NCI-H774 (cell line): ENCODE results near the gene MAGEF1.

ENCODE experiments used
- DNase-seq: peaks from one replicate; lab custom pipeline; 2025; lab: John Stamatoyannopoulos, UW

Gene MAGEF1

DNA sequence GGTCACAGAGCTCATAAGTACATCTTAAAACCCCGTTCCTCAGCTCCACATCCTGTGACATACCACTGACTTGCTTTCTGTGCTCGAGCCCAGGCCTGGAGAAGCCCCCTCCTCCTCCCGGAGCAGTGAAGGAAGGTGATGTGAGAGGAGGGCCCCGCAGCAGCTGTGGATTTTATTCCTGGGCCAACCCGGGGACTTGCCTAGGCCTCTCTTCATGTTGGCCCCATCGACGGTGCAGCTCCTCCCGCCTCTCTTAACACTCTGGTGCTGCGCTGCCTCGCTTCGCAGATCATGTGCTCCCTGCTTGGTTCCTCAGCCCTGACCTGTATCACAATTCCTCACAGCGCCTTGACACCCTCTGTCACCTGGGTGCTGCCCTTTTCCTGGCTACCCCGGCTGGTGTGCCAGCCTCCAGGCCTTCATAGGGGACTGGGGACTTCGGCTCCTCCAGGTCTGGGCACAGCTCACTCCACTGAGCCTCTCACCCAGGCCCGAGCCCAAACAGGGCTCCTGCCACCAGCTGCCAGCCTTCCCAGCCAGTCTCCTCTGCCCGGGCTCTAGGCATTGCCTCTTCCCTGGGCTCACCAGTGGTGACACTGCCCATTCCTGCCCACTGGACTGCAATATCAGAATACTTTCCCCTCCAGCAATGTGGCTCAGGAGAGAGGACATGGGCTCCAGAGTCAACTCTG lies 21.5 kb downstream of the MAGEF1 start:
- no peak for DNase-seq

GRCh38 chr3:184688882-184689271 lies 23.0 kb downstream of the MAGEF1 start:
- no peak for DNase-seq

DNA sequence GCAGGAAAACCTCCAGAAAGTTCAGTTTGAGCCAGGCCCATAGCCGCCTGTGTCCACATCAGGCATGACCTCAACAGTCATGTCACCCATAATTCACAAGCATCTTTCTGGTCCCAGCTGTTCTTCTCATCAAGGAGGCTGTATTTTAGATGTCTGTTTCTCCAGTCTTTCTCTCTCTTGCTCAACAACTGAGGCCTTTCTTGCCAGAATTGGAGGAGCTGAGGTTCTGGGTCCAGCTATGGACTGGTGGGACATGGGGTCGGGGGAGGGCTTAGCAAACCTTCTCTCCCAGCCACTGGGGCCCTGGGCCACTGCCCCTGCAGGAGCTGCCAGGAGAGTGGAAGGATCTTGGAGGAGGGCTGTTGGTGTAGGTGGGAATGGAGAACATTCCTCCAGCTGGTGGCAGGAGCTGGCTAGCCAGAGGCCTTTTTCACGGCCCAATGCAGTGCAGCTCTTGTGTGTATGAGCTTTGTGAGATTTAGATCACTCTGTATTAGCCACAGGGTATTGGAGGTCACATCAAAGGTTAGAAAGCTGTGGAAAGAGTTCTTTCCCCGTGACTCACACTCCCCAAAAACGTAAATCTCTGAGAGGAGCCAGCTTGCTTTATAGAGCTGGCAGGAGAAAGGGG lies 23.5 kb downstream of the MAGEF1 start:
- no peak for DNase-seq

- DNase-seq: no peak
These were observed 24.4 kb downstream of the MAGEF1 start for GRCh38 chr3:184687363-184688015.

- DNase-seq: no peak
These were observed 26.2 kb downstream of the MAGEF1 start for GRCh38 chr3:184685646-184686045.

DNA sequence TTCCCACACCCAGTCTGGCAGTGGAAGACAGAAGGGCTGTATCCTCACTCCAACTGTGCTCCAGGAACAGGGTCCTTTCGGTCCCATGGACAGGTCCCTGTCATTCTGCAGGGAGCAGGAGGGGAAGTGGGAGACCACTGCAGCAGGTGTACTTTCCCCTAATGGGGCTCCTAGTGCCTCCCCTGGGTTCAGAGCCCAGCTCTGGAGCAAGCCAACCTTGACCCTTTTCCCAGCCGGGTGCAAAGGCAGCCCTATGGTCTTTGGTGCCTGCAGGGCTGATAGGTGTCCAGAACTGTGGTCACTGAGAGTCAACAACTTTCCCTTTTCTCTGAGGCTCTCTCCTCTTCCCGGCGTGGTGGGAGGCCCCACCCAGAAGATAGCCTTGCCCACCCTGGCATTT lies 26.8 kb downstream of the MAGEF1 start:
- DNase-seq: no peak

DNA sequence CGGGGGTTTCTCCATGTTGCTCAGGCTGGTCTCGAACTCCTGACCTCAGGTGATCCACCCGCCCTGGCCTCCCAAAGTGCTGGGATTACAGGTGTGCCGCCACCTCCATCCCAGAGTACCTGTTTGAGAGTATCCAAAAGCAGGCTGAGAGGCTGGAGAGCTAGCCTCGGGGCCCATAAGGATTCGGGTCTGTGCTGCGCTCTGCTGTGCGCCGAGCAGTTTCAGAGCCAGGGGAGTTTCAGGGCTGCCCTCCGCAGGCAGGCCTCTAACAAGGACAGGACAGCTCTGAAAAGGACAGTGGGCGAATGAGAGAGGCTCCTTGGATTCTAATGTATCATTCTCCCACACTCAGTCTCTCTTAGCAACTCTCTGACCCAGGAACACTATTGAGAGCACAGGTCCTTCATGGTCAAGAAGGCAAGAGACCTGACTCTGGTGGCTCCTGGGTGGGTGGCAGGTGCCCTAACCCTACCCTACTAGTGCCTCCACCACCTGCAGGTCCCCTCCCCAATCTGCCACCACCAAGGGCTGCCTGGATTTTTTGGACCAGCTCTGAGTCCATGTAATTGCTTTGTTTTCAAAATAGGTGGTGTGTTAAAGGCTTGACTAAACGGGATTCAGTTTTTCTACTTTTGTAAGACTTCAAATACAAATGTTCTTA lies 27.8 kb downstream of the MAGEF1 start:
- DNase-seq: no peak

DNA sequence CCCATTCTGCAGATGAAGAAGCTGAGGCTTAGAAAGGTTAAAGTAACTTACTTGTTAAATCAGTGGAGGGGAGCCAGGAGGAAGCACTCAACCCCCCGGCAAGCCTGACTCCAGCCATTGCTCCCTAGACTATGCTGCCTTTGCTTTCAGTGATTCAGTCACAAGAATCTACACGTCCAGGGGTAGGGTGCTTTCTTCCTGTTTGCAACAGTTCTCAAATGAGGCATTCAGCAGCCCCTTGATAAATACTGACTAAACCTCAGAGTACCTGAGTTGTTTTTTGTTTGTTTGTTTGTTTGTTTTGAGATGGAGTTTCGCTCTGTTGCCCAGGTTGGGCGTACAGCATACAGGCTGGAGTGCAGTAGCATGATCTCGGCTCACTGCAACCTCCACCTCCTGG lies 28.6 kb downstream of the MAGEF1 start:
- DNase-seq: no peak

DNA sequence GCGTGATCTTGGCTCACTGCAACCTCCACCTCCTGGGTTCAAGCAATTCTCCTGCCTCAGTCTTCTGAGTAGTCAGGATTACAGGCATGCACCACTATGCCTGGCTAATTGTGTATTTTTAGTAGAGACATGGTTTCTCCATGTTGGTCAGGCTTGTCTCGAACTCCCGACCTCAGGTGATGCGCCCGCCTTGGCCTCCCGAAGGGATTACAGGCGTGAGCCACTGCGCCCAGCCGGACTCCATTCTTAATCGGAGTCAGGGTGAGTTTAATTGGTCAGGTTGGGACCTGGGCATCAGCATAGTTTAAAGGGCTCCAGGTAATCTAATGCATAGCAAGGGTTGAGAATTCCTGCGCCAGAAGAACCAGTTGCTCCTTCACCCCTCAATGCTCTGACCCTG lies 29.2 kb downstream of the MAGEF1 start:
- DNase-seq: no peak

GRCh38 chr3:184680385-184681345 lies 31.2 kb downstream of the MAGEF1 start:
- DNase-seq: no peak

DNA sequence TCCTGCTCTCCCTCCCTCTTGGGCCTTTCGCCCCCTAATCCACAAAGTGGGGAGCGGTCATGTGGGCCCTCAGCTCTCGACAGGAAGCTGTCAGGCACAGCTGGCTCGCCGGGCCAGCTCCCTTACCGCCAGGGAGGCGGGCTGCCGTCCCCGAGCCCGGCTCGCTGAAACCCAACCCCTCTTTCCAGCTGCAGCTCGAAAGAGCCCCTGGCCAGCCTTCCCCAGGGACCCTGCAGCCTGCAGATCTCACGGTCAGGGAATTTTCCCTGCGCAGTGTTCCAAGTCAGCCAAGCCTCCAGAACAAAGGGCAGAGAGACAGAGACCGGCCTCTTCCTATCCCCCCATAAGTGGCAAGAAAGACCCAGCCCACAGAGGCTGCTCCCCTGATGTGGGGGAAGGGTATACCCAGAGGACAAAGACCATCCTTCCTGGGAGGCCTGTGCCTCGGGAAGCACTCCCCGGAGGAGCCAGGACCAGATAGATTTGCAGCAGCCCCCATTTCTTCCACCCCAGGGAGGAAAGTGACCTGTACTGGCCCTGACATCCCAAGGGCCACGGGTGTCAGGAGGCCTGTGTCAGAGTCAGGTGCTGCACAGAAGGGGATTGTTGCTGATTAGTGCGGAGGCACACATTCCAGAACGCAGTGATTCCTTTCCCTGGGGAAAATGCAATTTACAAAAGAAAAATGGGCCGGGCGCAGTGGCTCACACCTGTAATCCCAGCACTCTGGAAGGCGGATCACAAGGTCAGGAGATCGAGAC lies 32.6 kb downstream of the MAGEF1 start:
- no peak for DNase-seq

DNA sequence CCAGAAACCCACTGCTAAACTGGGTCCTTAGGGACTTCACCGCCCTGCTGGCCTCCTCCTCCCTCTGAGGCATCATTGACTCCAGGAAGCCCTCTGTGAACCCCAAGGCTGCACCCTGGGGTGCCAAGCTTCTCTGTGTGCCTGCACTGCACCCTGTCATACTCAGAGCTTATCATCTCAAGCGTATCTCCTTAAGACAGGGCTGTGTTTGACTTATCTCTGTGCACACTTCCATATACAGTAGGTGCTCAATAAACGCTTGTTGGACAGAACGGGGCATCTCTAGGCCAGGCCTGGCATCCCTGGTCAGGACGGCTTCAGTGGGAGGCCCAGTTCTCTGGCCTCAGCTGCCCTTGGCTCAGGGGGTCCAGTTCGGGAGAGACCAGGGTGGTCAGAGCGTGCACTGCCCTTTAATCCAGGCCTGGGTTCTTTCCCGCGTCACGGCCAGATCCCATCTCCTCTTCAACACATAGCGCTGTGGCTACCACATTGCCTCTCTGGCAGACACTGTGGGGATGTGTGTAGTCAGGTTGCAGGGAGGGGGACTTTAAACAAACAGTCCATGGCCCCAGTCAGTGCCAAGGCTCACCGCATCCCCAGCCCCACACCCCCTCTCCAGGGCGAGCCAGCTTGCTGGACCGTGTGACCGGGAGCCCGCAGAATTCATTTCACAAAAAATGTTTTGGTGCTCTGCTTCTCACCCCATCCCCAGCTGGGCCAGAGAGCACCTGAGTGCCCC lies 33.4 kb downstream of the MAGEF1 start:
- DNase-seq: no peak

GRCh38 chr3:184677344-184678316 lies 34.2 kb downstream of the MAGEF1 start:
- no peak for DNase-seq

- no peak for DNase-seq
These were observed 34.9 kb downstream of the MAGEF1 start for GRCh38 chr3:184676927-184677326.

GRCh38 chr3:184674626-184675025 lies 37.2 kb downstream of the MAGEF1 start:
- DNase-seq: no peak

GRCh38 chr3:184672977-184673870 lies 38.6 kb downstream of the MAGEF1 start:
- DNase-seq: no peak

GRCh38 chr3:184672335-184672734 lies 39.5 kb downstream of the MAGEF1 start:
- no peak for DNase-seq

DNA sequence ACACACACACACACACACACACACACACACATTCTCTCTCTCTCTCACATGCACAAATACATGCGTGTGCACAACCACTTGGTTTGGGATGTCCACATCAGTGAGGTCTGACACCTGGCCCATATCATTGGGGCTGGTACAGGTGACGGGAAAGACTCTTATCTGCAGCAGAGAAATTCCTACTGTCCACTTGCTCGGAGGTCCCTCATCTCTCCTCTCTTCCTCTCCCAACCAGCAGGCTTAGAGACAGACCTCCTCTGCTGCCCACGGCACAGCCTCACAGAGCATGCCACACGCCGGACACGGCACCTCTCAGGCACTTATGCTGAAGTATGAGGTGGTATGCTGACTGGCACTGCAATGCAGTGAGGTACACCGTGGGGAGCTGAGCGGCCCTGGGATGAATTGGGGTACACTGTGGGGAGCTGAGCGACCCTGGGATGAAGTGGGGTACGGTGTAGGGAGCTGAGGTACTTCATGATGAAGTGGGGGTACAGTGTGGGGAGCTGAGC lies 41.7 kb downstream of the MAGEF1 start:
- no peak for DNase-seq
